BLaER1 treated with 17β-estradiol and CSF1 and Interleukin-3, amounts not matched to agents 10 nM and 100 nM (cell line): ENCODE results near the gene ADAM15.

Source experiments
- H3K27ac ChIP-seq, 11 experiments: shearing (Covaris generic); formaldehyde crosslinking; 2 replicates each; pipeline ENCODE4 v1.8.1; 2022
- H3K27me3 ChIP-seq, 11 experiments: shearing (Covaris generic); formaldehyde crosslinking; 2 replicates each; pipeline ENCODE4 v1.8.1; 2022
- H3K36me3 ChIP-seq, 11 experiments: shearing (Covaris generic); formaldehyde crosslinking; 2 replicates each; pipeline ENCODE4 v1.8.1; 2022
- H3K4me1 ChIP-seq, 10 experiments: shearing (Covaris generic); formaldehyde crosslinking; 2 replicates each; pipeline ENCODE4 v1.8.1; 2022
- H3K4me2 ChIP-seq, 11 experiments: shearing (Covaris generic); formaldehyde crosslinking; 2 replicates each; pipeline ENCODE4 v1.8.1; 2022
- H3K4me3 ChIP-seq, 10 experiments: shearing (Covaris generic); formaldehyde crosslinking; 2 replicates each; pipeline ENCODE4 v1.8.1; 2022
- H3K9ac ChIP-seq, 11 experiments: shearing (Covaris generic); formaldehyde crosslinking; 2 replicates each; pipeline ENCODE4 v1.8.1; 2022
- H3K9me3 ChIP-seq, 11 experiments: shearing (Covaris generic); formaldehyde crosslinking; replicated peaks in 1 of 11; 2 replicates each; pipeline ENCODE4 v1.8.1; 2022
- H4K20me1 ChIP-seq, 11 experiments: shearing (Covaris generic); formaldehyde crosslinking; 2 replicates each; pipeline ENCODE4 v1.8.1; 2022
- Cebpa-rat ChIP-seq, 11 experiments: shearing (Covaris generic); IDR thresholded peaks; 2 replicates each; pipeline ENCODE4 v1.8.1; 2022

Gene ADAM15

DNA sequence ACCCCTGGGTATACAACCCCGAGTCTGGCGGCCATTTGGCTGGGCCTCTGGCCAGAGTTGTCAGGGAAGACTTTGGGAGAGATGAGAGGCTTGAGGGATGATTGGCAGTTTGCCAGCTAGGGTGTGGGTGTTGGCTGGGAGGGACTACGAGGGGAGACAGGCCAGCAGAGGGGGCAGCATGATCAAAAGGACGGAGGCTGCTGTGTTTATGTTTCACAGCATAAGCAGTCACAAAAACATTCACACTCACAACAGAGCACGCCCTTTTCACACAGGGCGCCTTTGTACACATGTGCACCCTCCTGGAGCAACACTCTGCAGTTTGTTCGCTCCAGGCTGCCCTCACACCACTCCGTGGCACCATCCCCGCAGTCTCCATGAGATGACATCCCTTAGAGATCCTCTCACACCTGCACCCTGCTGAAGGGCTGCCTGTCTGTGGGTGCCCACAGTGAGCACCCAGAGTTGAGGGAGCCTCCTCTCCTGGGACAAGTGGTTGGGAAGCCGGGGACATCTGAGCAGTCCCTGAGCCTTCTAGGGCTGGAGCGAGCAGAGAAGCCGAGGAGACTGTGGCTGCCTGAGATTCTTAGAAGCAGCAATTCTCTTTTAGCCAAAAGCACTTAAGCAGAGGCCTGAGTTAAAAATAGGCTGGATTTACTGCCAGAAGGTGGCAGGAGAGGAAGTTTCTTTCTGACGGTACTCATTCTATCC is 43.0 kb downstream of the ADAM15 start:
- peak overlapping the region; percentile 37 to 83 (median 72) for H3K4me2 ChIP-seq
- no peak for TF ChIP-seq Cebpa-rat (IDR thresholded peaks at IDR 0.05)
- H3K27ac ChIP-seq = peak overlapping the region in 6 of 11 experiments; percentile 2 to 49 (median 35); a peak in 8 of 22 replicates
- H3K4me1 ChIP-seq = peaks cover 10 to 50% (median 43%) of the 10 kb centered on the region in 10 experiments
- H3K27me3 ChIP-seq = no peaks in the 10 kb centered on the region
- no peaks in the 10 kb centered on the region for H3K9me3 ChIP-seq
- no peaks in the 10 kb centered on the region for H3K36me3 ChIP-seq
- peak overlapping the region in 9 of 11 experiments; percentile 11 to 53 (median 41); a peak in 15 of 22 replicates for H3K9ac ChIP-seq
- H4K20me1 ChIP-seq = no peaks in the 10 kb centered on the region
- 0 out of 20 replicates have a peak overlapping the region, but pooled peaks of 1 of the 10 experiments have one; percentile 13 for H3K4me3 ChIP-seq

GRCh38 chr1:155094622-155094948 is 43.5 kb downstream of the ADAM15 start:
- Histone ChIP-seq H3K9ac (peak overlapping the region in 5 of 11 experiments; percentile 11 to 52 (median 47); a peak in 8 of 22 replicates), H4K20me1 (no peaks in the 10 kb centered on the region), H3K27me3 (no peaks in the 10 kb centered on the region), H3K4me3 (0 out of 20 replicates have a peak overlapping the region, but pooled peaks of 1 of the 10 experiments have one; percentile 13), H3K36me3 (no peaks in the 10 kb centered on the region), H3K27ac (peak overlapping the region in 3 of 11 experiments; percentile 30 to 49 (median 40); a peak in 2 of 22 replicates), H3K4me1 (peaks cover 10 to 50% (median 43%) of the 10 kb centered on the region in 10 experiments), H3K4me2 (peak overlapping the region; percentile 37 to 83 (median 72); a peak in 21 of 22 replicates), H3K9me3 (no peaks in the 10 kb centered on the region)
- TF ChIP-seq Cebpa-rat (IDR thresholded peaks at IDR 0.05) = no peak; a peak in 1 of 22 replicates

DNA sequence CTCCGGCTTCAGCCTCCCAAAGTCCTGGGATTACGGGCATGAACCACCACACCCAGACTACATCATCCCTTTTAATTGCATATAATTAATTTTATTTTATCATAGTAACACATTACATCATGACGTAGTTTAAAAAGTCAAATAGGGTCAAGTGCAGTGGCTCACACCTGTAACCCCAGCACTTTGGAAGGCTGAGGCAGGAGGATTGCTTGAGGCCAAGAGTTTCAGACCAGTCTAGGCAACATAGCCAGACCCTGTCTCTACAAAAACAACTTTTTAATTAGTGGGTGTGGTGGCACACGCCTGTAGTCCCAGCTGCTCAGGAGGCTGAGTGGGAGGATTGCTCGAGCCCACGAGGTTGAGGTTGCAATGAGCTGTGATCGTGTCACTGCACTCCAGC is 48.2 kb downstream of the ADAM15 start:
- Histone ChIP-seq H3K9me3 (no peaks in the 10 kb centered on the region), H3K4me2 (peak overlapping the region in 1 of 11 experiments; percentile 21; a peak in 3 of 22 replicates), H4K20me1 (peaks cover 0 to 4% (median 0%) of the 10 kb centered on the region in 11 experiments; a peak in 1 of 22 replicates), H3K27ac (no peak overlapping the region), H3K4me3 (no peak overlapping the region), H3K9ac (no peak overlapping the region), H3K27me3 (no peaks in the 10 kb centered on the region), H3K36me3 (no peaks in the 10 kb centered on the region), H3K4me1 (peaks cover 22 to 56% (median 42%) of the 10 kb centered on the region in 10 experiments)
- no peak for TF ChIP-seq Cebpa-rat (IDR thresholded peaks at IDR 0.05)

- no peaks in the 10 kb centered on the region for H3K27me3 ChIP-seq
- peaks cover 0 to 4% (median 0%) of the 10 kb centered on the region in 11 experiments; a peak in 1 of 22 replicates for H4K20me1 ChIP-seq
- H3K27ac ChIP-seq = peak overlapping the region in 5 of 11 experiments; percentile 59 to 83 (median 73); a peak in 9 of 22 replicates
- peaks cover 29 to 78% (median 51%) of the 10 kb centered on the region in 10 experiments for H3K4me1 ChIP-seq
- H3K36me3 ChIP-seq = no peaks in the 10 kb centered on the region
- H3K4me2 ChIP-seq = peak overlapping the region in 8 of 11 experiments; percentile 2 to 81 (median 63); a peak in 12 of 22 replicates
- peak overlapping the region in 1 of 11 experiments; percentile 20; a peak in 2 of 22 replicates for H3K9ac ChIP-seq
- TF ChIP-seq Cebpa-rat (IDR thresholded peaks at IDR 0.05) = no peak
- no peaks in the 10 kb centered on the region for H3K9me3 ChIP-seq
- H3K4me3 ChIP-seq = no peak overlapping the region
Observed at GRCh38 chr1:155103325-155103724, 52.2 kb downstream of the ADAM15 start.

- H3K4me3 ChIP-seq = no peak overlapping the region
- peak overlapping the region in 5 of 11 experiments; percentile 20 to 81 (median 66); a peak in 8 of 22 replicates for H3K4me2 ChIP-seq
- no peaks in the 10 kb centered on the region for H3K36me3 ChIP-seq
- H3K27me3 ChIP-seq = no peaks in the 10 kb centered on the region
- H3K4me1 ChIP-seq = peaks cover 31 to 70% (median 55%) of the 10 kb centered on the region in 10 experiments
- peaks cover 0 to 4% (median 0%) of the 10 kb centered on the region in 11 experiments; a peak in 1 of 22 replicates for H4K20me1 ChIP-seq
- no peak overlapping the region for H3K27ac ChIP-seq
- no peaks in the 10 kb centered on the region for H3K9me3 ChIP-seq
- no peak for TF ChIP-seq Cebpa-rat (IDR thresholded peaks at IDR 0.05)
- no peak overlapping the region for H3K9ac ChIP-seq
Observed at GRCh38 chr1:155104605-155105534, 53.8 kb downstream of the ADAM15 start.

GRCh38 chr1:155105604-155106011 is 54.5 kb downstream of the ADAM15 start:
- no peak overlapping the region for H3K27ac ChIP-seq
- H3K9me3 ChIP-seq = no peaks in the 10 kb centered on the region
- H3K9ac ChIP-seq = no peak overlapping the region
- TF ChIP-seq Cebpa-rat (IDR thresholded peaks at IDR 0.05) = no peak
- peak overlapping the region in 2 of 11 experiments; percentile 12 to 71; a peak in 3 of 22 replicates for H3K4me2 ChIP-seq
- H4K20me1 ChIP-seq = peaks cover 0 to 4% (median 0%) of the 10 kb centered on the region in 11 experiments; a peak in 1 of 22 replicates
- no peak overlapping the region for H3K4me3 ChIP-seq
- no peaks in the 10 kb centered on the region for H3K36me3 ChIP-seq
- no peaks in the 10 kb centered on the region; a peak in 1 of 22 replicates for H3K27me3 ChIP-seq
- peaks cover 31 to 63% (median 51%) of the 10 kb centered on the region in 10 experiments for H3K4me1 ChIP-seq

GRCh38 chr1:155106862-155107261 is 55.7 kb downstream of the ADAM15 start:
- H3K27ac ChIP-seq = no peak overlapping the region
- H3K36me3 ChIP-seq = no peaks in the 10 kb centered on the region
- H3K4me1 ChIP-seq = peaks cover 31 to 59% (median 53%) of the 10 kb centered on the region in 10 experiments
- H3K4me3 ChIP-seq = no peak overlapping the region
- no peaks in the 10 kb centered on the region; a peak in 1 of 22 replicates for H3K27me3 ChIP-seq
- H4K20me1 ChIP-seq = peaks cover 0 to 2% (median 0%) of the 10 kb centered on the region in 11 experiments; a peak in 1 of 22 replicates
- H3K9ac ChIP-seq = no peak overlapping the region
- no peaks in the 10 kb centered on the region for H3K9me3 ChIP-seq
- peak overlapping the region in 10 of 11 experiments; percentile 4 to 67 (median 35); a peak in 15 of 22 replicates for H3K4me2 ChIP-seq
- TF ChIP-seq Cebpa-rat (IDR thresholded peaks at IDR 0.05) = no peak
